Astrocyte (in vitro differentiated cells and primary cell): ENCODE results near the gene PSMD2.

Experiments
- CTCF ChIP-seq: IDR thresholded peaks from 2 replicates; pipeline ENCODE4 v1.5.1; 2011; ENCODE audit warnings: low read depth, mild to moderate bottlenecking, inconsistent platforms, low read length, moderate library complexity; ENCODE audit not compliant: insufficient read depth
- EZH2 ChIP-seq: IDR thresholded peaks from 2 replicates; pipeline ENCODE4 v1.6.1; 2012; ENCODE audit warnings: mild to moderate bottlenecking, low read length, inconsistent platforms; ENCODE audit not compliant: insufficient read depth

GRCh38 chr3:184327171-184327570 lies 28.1 kb downstream of the PSMD2 start:
- TF ChIP-seq CTCF (no peak), EZH2 (no peak)
